GM19468 (cell line): ENCODE data around the gene SH3PXD2B.
"Not testable (repeated sequence)": the region's sequence is repeated elsewhere in the genome, so short reads cannot be mapped to it uniquely, and the experiment has no call there.

Experiments used
- ATAC-seq: cut with Tn5 transposase; IDR thresholded peaks from one replicate; pipeline ENCODE4 v1.9.1; 2021; ENCODE audit warnings: mild to moderate bottlenecking, moderate library complexity, moderate number of reproducible peaks; ENCODE audit not compliant: unreplicated experiment; ENCODE audit errors: extremely low read depth

SH3PXD2B gene

GRCh38 chr5:172379481-172379880 is 74.8 kb downstream of the SH3PXD2B start:
- no peak for ATAC-seq

DNA sequence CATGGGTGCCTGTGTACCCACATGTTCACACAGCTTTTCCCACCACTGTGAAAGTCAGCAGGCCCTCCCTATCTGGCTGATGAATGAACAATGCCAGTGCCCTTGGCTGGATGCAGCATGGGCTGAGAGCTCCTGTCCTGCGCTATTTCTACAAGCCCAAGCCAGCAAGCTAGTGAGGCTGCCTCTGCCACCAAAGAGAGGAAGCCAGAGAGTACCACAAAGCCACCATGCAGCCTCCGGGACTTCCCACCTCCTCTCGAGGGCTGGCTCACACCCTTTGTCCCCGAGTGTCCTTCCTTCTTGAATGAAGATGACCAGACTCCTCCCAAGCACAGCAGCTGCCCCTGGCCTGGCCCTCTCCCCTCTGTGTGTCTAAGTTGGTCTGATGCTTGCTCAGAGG is 76.5 kb downstream of the SH3PXD2B start:
- ATAC-seq, result no peak

GRCh38 chr5:172377438-172377837 is 76.9 kb downstream of the SH3PXD2B start:
- ATAC-seq, result no peak

GRCh38 chr5:172374783-172375182 is 79.5 kb downstream of the SH3PXD2B start:
- no peak for ATAC-seq

GRCh38 chr5:172373680-172374079 is 80.6 kb downstream of the SH3PXD2B start:
- no peak for ATAC-seq

DNA sequence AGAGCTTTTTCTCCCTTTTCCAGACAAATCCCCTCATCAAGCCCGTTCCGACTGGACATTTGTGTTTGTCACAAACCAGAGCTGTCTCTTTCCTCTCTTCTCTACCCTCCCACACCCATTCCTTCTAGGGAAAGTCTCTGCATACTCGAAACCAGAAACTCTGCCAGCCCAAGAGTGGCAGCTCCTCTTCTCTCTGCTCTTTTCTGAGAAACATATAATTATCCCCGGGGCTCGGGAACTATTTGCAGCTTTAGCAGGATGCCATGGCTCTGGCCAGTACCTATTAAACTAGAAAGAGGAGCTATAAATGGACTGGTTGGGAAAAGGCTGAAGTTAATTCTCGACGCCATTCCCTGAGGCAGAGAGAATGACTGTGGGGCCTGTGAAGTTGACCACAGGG is 82.6 kb downstream of the SH3PXD2B start:
- no peak for ATAC-seq

DNA sequence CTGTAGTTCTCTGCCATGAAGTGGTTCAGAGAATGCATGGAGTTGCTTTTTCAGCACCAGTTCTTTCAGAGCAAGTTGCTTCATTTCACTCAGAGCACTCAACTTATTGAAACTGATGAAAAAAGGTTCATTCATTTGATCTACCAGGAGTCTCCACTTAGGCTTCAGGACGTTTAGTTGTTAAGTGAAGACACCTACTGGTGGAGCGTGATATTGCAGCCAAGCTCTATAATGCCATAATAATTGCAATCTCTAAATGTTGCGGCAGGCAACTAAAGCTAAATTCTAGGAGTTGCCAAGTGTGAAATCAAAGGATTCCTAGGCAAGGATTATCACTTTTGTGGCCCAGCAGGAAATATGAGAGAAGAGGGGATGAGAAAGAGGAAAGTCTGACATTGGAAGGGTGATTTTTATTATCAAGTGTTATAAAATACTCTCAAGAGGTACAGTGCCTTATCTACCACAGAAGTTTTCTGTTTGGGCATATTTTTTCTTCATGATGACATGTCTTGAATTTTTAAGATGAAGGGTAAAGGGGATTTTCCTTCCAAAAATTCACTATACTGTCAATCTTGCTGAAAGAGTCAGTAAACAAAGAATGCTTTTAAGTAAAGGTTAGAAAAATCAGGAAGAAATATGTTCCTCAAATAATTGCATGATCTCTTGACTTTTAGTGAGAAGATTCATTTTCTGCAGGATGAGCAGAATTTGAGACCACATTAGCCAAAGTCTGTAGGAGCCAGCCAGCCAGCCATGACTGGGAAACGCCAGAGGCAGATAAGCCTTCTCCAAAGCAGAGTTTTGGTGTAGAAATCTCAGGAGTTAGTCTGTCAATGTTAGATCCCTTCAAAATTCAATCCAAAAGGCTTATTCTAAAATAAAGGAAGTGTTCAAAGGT is 83.4 kb downstream of the SH3PXD2B start:
- ATAC-seq, result no peak

GRCh38 chr5:172370237-172370640 is 84.1 kb downstream of the SH3PXD2B start:
- ATAC-seq, result no peak

DNA sequence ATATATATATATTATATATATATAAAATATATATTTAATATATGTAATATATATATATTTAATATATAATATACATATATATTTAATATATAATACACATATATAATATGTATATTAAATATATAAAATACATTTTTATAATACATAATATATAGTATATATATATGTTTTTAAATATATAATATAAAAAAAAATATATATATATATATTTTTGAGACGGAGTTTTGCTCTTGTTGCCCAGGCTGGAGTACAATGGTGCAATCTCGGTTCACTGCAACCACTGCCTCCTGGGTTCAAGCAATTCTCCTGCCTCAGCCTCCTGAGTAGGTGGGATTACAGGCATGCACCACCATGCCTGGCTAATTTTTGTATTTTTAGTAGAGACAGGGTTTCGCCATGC is 85.6 kb downstream of the SH3PXD2B start:
- ATAC-seq, result not testable (repeated sequence)

DNA sequence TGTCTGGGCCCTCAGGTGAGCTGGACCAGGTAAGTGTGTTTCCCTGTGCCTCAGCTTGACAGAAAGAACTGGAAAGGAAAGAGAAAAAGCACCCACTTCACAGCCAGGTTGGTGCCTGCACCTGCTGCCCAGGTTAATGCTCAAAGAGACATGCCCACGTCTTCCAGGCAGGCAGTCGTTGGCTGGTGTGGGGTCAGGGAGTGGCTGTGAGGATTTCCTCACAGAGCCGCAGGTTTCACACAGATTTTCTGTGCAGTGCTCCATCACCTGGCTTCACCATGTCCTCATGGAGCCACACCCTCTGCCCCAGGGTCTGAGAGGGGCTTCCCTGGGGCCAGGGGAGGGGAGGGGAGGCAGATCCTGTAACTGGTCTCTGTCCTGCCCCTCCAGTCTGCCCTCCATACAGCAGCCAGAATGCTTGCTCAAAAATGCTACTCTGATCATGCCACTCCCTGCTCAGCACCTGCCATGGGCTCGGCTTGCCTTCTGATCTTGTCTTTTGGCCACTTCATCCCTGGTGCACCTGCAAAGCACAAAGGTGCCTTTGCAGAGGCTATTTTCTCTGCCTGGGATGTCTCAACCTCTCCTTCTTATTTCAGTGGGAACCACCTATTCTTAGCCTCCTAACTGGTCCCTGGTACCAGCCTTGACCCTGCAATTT is 88.2 kb downstream of the SH3PXD2B start:
- no peak for ATAC-seq

DNA sequence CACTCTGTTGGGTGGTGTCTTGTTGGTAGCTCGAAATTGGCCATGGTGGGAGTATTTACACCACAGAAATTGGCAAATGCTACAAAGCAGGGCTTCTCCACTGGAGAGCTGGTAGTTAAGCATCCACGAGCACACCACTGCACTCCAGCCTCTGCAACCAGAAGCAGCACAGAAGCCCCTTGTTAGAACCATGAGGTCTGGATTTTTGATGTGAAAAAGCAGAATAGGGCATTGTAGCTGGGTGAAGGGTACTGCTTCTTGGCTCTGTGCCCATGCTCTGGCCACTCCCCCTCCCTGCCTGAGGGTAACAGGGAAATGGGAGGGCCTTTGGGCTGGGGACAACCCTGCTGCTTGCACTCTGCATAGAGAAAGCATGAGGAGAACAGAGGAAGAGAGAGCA is 89.6 kb downstream of the SH3PXD2B start:
- no peak for ATAC-seq

- ATAC-seq, result no peak
Measured at GRCh38 chr5:172362755-172363154, 91.6 kb downstream of the SH3PXD2B start.

DNA sequence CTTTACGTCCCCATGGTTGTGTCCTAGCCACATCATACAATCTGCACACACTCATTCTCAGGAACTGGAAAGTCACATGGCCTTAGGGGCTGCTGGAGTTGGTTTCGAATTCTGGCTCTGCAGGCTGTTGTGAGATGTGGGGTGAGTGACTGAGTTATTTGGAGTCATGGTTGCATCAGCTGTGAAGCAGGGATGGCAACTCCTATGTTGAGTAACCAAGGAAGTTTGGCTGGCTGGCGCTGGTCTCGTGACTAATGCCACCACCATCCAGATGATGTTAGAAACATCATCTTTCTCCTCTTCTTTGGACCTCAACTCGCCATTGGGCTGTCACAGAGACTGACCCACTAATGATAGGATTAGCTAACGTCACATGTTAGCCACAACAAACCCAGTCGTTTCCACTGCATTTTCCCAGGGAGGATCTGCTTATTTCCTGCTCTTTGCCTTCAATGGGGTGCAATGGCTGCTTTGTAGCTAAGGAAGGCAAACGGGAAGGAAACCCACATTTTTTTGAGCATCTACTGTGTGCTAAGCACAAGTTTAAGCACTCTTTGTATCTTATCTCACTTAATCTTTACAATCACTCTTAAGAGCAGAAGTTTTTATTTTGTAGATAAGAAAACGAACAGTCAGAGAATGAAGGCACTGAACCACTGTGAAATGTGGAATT is 92.6 kb downstream of the SH3PXD2B start:
- no peak for ATAC-seq

GRCh38 chr5:172358345-172358744 is 96.0 kb downstream of the SH3PXD2B start:
- ATAC-seq, result no peak

GRCh38 chr5:172356527-172356926 is 97.8 kb downstream of the SH3PXD2B start:
- ATAC-seq, result no peak

- no peak for ATAC-seq
Measured at GRCh38 chr5:172356047-172356446, 98.3 kb downstream of the SH3PXD2B start.

GRCh38 chr5:172353846-172354245 is 100.5 kb downstream of the SH3PXD2B start:
- ATAC-seq, result no peak

GRCh38 chr5:172353271-172353812 is 101.0 kb downstream of the SH3PXD2B start:
- no peak for ATAC-seq

GRCh38 chr5:172352526-172352925 is 101.8 kb downstream of the SH3PXD2B start:
- ATAC-seq, result not testable (repeated sequence)

DNA sequence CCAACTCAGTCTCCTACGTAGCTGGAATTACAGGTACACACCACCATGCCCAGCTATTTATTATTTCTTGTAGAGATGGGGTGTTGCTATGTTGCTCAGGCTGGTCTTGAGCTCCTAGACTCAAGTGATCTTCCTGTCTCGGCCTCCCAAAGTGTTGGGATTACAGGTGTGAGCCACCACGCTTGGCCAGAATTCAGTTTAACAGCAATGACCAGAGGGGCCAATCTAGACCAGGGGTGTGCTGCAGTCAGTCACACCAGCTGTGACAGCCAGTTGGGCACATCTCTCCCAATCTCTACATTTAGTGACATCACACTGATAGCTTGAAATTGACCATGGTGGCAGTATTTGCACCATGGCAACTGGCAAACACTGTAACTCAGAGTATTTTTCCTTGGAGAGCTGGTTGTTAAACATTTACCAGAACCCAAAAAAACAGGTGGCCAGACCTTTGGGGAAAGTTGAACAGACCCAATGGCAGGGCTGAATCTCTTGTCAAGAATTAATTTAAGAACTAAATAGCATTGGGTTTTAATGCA is 103.0 kb downstream of the SH3PXD2B start:
- ATAC-seq, result no peak
